Inflammatory macrophage treated with lipopolysaccharide for 4 hours (primary cell): ENCODE data around the gene TAS2R7.
"Not testable (repeated sequence)": the region's sequence is repeated elsewhere in the genome, so short reads cannot be mapped to it uniquely, and the experiment has no call there.

Experiments used
- DNase-seq: peaks from one replicate; pipeline ENCODE4 v3.0.0-alpha.2; 2020

Gene TAS2R7

DNA sequence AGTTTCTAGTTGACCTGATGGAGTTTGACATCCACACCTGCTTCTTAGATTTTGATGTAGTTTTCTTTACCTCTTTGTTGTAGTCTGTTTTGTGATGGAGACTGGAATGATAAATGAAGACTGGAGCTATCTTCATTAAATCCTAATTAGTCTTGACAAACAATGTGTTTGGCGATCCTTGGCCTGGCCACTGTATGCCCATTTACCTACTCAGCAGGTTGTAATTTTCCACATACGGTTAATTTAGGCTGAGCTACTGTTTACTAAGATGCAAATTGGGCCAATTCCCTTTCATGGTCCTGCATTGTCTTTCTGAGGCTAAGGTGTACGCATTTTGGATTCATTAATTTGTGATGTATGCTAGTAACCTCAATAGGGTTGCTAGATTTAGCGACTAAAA lies at the start of gene TAS2R7:
TSS of gene TAS2R7 (minus strand) at position 41 of the 400 bp plus-strand sequence. CDS start 57 bp downstream, outside the sequence.
- no peak for DNase-seq

- DNase-seq, result no peak
These were observed 48.9 kb upstream of the TAS2R7 start for GRCh38 chr12:10851243-10851858.

- no peak for DNase-seq
These were observed 47.0 kb upstream of the TAS2R7 start, which contains the start of gene PRR4 for GRCh38 chr12:10849425-10849878. PRR4 (minus strand) TSS chr12:10849475; CDS start chr12:10849437, 38 bp downstream.

DNA sequence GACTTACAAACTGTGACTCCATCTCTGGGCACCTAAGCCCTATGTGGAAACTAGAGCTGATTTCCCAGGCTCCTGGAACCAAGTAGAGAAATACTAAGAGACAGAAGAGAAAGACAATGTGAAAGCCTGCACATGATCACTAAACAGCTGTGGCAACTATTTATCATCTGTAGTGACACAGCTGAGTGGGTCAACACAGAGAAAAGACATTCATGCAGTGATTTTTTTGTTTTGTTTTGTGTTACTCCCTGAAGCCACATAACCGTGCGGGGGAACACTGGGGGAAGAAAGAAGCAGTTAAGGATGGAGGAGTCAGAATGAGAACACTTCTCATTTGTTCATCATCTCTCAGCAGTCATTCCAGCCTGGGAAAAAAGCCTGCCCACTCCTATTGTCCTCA lies 45.3 kb upstream of the TAS2R7 start:
- DNase-seq, result no peak

DNA sequence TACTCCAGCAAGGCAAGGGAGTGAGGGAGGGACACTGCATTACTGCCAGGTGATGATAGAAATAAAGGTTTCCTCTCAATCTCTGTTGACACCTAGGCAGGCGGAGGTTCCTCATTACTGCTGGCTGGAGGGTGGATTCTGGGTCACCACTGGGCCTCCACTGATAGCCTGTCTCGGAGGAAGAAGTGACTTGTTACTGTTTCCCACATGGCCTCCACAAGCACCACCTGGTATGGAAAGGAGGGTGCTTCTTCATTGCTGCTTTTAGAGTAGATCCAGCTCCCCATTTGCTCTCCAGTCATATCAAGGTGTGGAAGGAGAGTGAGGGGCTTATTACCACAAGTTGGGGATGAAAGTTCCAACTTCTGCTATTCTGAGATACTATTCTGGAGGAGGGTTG lies 40.4 kb upstream of the TAS2R7 start:
- no peak for DNase-seq

DNA sequence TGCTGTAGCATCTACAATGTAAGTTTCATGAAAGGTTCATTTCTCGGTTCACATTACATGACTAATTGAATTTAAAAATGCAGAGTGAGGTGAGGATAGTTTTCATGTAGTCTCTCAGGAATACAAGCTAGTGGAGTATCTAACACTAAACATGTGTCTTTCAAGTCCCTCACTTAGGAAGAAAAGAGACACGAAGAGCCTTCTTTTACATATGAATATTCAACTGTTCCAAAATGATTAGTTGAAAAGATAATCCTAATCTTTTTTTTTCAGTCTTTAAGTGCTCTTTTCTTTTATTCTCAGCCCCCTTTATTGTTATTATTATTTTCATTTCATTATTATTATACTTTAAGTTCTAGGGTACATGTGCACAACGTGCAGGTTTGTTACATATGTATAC lies 36.0 kb upstream of the TAS2R7 start:
- DNase-seq, result no peak

DNA sequence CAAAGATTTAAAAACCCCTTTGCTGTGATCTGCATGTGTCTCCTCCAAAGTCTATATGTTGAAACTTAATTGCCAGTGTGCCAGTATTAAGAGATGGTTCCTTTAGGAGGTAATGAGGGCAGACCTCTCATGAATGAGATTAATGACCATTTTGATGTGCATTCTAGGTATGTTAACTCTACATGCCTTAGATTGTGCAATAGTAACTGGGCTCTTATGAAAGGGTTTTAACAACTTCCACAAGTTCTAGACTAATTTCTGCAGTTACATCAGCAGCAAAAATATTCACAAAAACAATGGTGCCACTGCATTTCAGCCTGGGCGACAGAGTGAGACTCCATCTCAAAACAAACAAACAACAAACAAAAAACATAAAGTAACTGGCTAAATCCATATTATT lies 27.6 kb upstream of the TAS2R7 start:
- no peak for DNase-seq

DNA sequence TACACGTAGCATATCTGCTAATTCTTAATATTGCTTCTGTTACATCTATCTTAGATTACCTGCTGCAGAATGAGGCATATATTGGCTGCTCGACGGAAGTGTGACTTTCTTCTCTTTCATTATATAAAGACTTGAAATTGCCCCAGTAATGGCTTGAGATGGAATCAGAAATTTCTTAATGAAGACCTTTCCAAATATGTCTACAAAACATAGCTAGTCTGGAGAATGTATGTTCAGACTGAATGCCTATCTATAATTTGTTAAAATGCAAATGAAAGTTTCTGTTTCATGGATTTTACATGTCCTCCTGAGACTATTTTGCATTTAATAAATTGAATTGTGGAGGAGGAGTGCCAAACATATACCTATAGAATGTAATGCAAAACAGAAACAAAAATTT lies 23.8 kb upstream of the TAS2R7 start, which contains the start of gene TAS2R10:
TSS of gene TAS2R10 (minus strand) at position 101 of the 400 bp plus-strand sequence. CDS start at position 12, 89 bp downstream.
- DNase-seq, result no peak

- no peak for DNase-seq
These were observed 22.5 kb upstream of the TAS2R7 start for GRCh38 chr12:10824957-10825356.

DNA sequence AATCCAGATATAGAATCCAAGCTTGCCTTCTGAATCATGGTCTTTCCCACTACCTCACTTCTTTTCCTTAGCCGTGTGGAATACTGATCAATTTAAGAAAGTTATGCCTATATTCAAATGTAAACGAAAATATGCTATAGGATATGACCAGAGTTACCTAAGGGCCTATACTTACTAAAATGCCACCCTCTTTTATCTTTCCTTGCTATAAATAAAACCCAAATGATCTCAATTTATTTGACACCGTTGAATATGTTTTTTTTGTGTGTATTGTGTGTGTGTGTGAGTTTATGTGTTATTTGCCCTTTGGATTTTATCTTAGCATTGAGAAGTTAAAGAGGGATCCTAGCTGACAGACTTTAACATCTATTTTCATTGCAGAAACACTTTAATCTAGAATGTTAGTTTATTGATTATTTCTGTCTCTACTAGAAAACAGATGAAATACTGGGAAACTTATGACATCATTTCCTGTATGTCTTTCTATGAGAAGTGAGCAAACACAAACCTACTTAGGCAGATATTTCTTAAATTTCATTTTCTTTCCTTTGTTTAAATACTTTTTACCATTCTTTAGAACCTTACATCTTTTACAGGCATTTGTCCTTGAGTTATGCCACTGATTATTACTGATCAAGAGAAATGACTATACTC lies 9.6 kb upstream of the TAS2R7 start:
- DNase-seq, result no peak

GRCh38 chr12:10810068-10810467 lies 7.6 kb upstream of the TAS2R7 start, which contains the start of gene TAS2R9:
TAS2R9 (minus strand) TSS chr12:10810168; CDS start chr12:10810075, 93 bp downstream.
- no peak for DNase-seq

GRCh38 chr12:10807186-10807585 lies 4.8 kb upstream of the TAS2R7 start, which contains the start of gene TAS2R8:
TAS2R8 (minus strand) TSS chr12:10807286; CDS start chr12:10806980, 306 bp downstream.
- DNase-seq, result no peak

GRCh38 chr12:10801741-10802140 lies 686 bp downstream of the TAS2R7 start:
- no peak for DNase-seq

- DNase-seq, result no peak
These were observed 8.2 kb downstream of the TAS2R7 start for GRCh38 chr12:10794222-10794621.

DNA sequence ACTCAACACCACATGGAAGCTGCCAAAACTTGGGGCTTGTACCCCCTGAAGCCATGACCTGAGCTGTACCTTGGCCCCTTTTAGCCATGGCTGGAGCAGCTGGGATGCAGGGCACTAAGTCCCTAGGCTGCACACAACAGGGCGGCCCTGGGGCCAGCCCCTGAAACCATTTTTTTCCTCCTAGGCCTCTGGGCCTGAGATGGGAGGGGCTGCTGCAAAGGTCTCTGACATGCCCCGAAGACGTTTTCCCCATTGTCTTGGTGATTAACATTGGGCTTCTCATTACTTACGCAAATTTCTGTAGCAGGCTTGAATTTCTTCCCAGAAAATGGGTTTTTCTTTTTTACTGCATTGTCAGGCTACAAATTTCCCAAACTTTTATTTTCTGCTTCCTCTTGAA lies 10.7 kb downstream of the TAS2R7 start:
- DNase-seq, result not testable (repeated sequence)

- DNase-seq, result no peak
These were observed 19.2 kb downstream of the TAS2R7 start for GRCh38 chr12:10783252-10783651.

DNA sequence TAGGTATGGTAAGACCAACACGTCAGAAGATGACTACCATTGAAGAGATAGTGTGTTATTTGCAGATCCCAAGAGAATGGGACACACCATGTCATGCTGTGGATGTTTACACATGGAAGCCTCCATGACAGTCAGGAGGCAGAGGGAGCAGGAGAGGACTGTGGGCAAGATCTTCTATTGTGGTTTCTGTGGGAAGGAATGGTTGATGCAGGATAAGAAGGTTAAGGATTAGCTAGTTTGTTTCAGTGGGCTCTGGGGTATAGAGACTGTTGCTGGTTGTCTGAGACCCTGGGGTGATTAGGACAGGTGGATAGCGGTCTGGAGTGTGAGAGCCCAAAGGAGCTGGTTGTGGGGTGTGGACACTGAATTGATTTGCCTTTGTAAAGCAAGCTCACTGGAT lies 23.3 kb downstream of the TAS2R7 start:
- DNase-seq, result no peak

DNA sequence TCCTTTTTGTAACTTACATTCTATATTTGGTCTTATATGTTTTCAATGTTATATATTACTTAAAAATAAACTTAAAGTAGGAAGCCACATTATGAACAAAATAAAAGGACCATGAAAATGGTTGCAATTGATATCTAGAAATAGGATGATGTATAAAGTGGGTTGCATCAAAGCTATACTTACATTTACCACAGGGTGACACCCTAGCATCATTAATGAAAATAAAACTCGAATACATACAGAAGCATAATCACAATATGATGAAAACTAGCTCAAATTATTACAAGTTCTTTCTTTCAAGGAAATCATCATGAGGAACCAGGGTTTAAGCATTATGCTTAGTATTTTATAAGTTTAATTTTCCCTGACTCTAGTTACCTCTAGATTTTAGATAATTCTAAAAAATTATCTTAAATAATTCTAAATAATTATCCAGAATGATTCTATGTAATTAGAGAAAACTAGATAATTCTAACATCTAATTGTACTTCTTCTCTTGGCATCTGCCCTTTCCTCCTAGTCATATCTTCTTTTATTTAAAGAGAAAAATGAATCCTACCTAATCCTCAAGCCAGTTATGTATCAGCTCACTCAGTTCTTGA lies 31.2 kb downstream of the TAS2R7 start:
- peak; percentile 26 for DNase-seq

DNA sequence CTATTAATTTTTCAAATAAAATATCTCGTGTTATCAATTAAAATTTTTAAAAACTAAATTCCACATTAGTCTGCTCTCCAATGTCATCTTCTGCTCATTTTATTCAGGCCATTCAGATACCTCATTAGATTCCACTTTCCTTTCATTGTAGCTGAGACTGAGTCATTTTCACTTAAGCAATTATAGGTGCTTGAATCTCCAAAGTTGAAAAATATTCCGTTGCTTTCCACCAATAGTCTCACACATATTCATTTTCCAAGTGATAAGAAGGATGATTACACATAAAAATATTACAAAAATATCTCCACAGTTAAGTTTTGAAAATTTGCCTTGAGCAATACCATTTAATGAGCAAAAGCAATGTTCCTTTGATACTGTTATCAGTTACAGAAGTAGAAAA lies 42.8 kb downstream of the TAS2R7 start:
- no peak for DNase-seq

- DNase-seq, result no peak
These were observed 46.2 kb downstream of the TAS2R7 start for GRCh38 chr12:10756194-10756593.

GRCh38 chr12:10753059-10753458 lies 49.4 kb downstream of the TAS2R7 start:
- DNase-seq, result no peak
